ENCODE data around the gene ANKMY2. TPM values are rescaled to one million over a fixed set of nuclear protein-coding genes. Genes with fewer than 3 reads are reported as not detected.

Gene ANKMY2
- total and polyA plus RNA-seq, 10 donors = 4.6 to 19.9 (median 11.4) TPM

GRCh38 chr7:16589881-16590280 is 55.7 kb downstream of the ANKMY2 start:
- DNase-seq = no peak
- TF ChIP-seq POLR2A (IDR thresholded peaks at IDR 0.05) (no peak), POLR2AphosphoS5 (IDR thresholded peaks at IDR 0.05) (no peak), CTCF (IDR thresholded peaks at IDR 0.05 in 8 of 11, conservative IDR thresholded peaks at IDR 0.05 in 3 of 11) (no peak)
- Histone ChIP-seq H3K27ac (no peak overlapping the region), H3K4me1 (no peaks in the 10 kb centered on the region), H3K36me3 (no peaks in the 10 kb centered on the region), H3K27me3 (replicated peaks in 1 of 7) (no peaks in the 10 kb centered on the region), H3K9me3 (no peaks in the 10 kb centered on the region), H3K4me3 (no peak overlapping the region)
- intact Hi-C loops (cut with DNase I; ENCODE audit: low total_unique reads) = no loop called here
- WGBS, 5 donors = 45 to 83% (median 77%) methylated on average over 2 of the region's 2 CpGs

GRCh38 chr7:16587790-16588189 is 57.8 kb downstream of the ANKMY2 start:
- no peak overlapping the region for H3K4me3 ChIP-seq
- no peak for DNase-seq

GRCh38 chr7:16587129-16587528 is 58.4 kb downstream of the ANKMY2 start:
- H3K36me3 ChIP-seq = no peaks in the 10 kb centered on the region
- intact Hi-C loops (cut with DNase I; ENCODE audit: low total_unique reads) = no loop called here
- no peak for DNase-seq
- 83 to 92% (median 90%) methylated on average over 3 of the region's 3 CpGs for WGBS, 5 donors
- H3K27ac ChIP-seq = no peak overlapping the region
- no peaks in the 10 kb centered on the region for H3K9me3 ChIP-seq
- H3K4me1 ChIP-seq = no peaks in the 10 kb centered on the region
- peaks cover 0 to 4% (median 0%) of the 10 kb centered on the region in 7 donors for H3K27me3 ChIP-seq (replicated peaks in 1 of 7)
- no peak overlapping the region for H3K4me3 ChIP-seq
- TF ChIP-seq POLR2A (IDR thresholded peaks at IDR 0.05) (no peak), CTCF (IDR thresholded peaks at IDR 0.05 in 8 of 11, conservative IDR thresholded peaks at IDR 0.05 in 3 of 11) (no peak), POLR2AphosphoS5 (IDR thresholded peaks at IDR 0.05) (no peak)

More at GRCh38 chr7:16587790-16588189, 57.8 kb downstream of the ANKMY2 start:
- no peaks in the 10 kb centered on the region for H3K36me3 ChIP-seq
- peaks cover 0 to 4% (median 0%) of the 10 kb centered on the region in 7 donors for H3K27me3 ChIP-seq (replicated peaks in 1 of 7)
- no peaks in the 10 kb centered on the region for H3K4me1 ChIP-seq
- H3K9me3 ChIP-seq = no peaks in the 10 kb centered on the region
- no peak for TF ChIP-seq POLR2AphosphoS5 (IDR thresholded peaks at IDR 0.05)
- TF ChIP-seq CTCF (IDR thresholded peaks at IDR 0.05 in 8 of 11, conservative IDR thresholded peaks at IDR 0.05 in 3 of 11) = no peak
- no peak for TF ChIP-seq POLR2A (IDR thresholded peaks at IDR 0.05)
- intact Hi-C loops (cut with DNase I; ENCODE audit: low total_unique reads) = no loop called here
- no peak overlapping the region for H3K27ac ChIP-seq
- WGBS, 5 donors = 80 to 90% (median 87%) methylated on average over 6 of the region's 6 CpGs

GRCh38 chr7:16586081-16586874 is 59.3 kb downstream of the ANKMY2 start:
- TF ChIP-seq POLR2AphosphoS5 (IDR thresholded peaks at IDR 0.05) = no peak
- no peak for TF ChIP-seq POLR2A (IDR thresholded peaks at IDR 0.05)
- TF ChIP-seq CTCF (IDR thresholded peaks at IDR 0.05 in 8 of 11, conservative IDR thresholded peaks at IDR 0.05 in 3 of 11) = no peak
- 70 to 93% (median 78%) methylated on average over 36 to 42 of the region's 42 CpGs for WGBS, 5 donors
- Histone ChIP-seq H3K4me1 (no peaks in the 10 kb centered on the region), H3K27me3 (replicated peaks in 1 of 7) (peaks cover 0 to 4% (median 0%) of the 10 kb centered on the region in 7 donors), H3K36me3 (no peaks in the 10 kb centered on the region), H3K9me3 (no peaks in the 10 kb centered on the region), H3K27ac (no peak overlapping the region), H3K4me3 (no peak overlapping the region)
- no peak for DNase-seq
- intact Hi-C loops (cut with DNase I; ENCODE audit: low total_unique reads) = no loop called here

Data from spleen (tissue), 11 donors.